CD4-positive, alpha-beta T cell treated with Interleukin-4 for 1 hour (primary cell): Measurements from ENCODE around the gene SPART.
"Not testable (repeated sequence)": the region's sequence is repeated elsewhere in the genome, so short reads cannot be mapped to it uniquely, and the experiment has no call there.

Experiments used
- DNase-seq, 2 donors: peaks; one replicate each; pipeline ENCODE4 v3.0.0-alpha.2; 2020 to 2022

Gene SPART

GRCh38 chr13:36310417-36311108 lies 35.6 kb downstream of the SPART start:
- no peak for DNase-seq

GRCh38 chr13:36302289-36302688 lies 43.9 kb downstream of the SPART start:
- DNase-seq, result no peak

GRCh38 chr13:36299469-36299868 lies 46.7 kb downstream of the SPART start:
- DNase-seq, result not testable (repeated sequence)

DNA sequence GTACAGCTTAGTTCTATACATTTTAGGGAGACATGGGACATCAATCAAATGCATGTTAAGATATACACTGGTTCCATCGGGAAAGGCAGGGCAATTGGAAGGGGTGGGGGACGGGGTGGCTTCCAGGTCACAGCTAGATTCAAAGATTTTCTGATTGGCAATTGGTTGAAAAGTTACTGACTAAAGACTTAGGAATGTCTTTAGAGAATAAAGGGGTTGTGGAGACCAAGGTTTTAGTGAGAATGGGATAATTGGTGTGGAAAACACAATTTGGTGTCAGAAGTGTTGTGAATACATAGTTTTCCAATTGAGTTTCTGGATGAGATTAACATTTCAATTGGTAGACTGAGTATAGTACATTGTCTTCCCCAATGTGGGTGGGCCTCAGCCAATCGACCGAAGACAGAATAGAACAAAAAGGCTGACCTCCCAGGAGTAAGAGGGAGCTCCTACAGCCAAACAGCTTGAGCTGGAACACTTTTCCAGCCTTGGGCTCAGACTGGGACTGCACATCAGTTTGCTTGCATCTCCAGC lies 47.6 kb downstream of the SPART start:
- no peak for DNase-seq

DNA sequence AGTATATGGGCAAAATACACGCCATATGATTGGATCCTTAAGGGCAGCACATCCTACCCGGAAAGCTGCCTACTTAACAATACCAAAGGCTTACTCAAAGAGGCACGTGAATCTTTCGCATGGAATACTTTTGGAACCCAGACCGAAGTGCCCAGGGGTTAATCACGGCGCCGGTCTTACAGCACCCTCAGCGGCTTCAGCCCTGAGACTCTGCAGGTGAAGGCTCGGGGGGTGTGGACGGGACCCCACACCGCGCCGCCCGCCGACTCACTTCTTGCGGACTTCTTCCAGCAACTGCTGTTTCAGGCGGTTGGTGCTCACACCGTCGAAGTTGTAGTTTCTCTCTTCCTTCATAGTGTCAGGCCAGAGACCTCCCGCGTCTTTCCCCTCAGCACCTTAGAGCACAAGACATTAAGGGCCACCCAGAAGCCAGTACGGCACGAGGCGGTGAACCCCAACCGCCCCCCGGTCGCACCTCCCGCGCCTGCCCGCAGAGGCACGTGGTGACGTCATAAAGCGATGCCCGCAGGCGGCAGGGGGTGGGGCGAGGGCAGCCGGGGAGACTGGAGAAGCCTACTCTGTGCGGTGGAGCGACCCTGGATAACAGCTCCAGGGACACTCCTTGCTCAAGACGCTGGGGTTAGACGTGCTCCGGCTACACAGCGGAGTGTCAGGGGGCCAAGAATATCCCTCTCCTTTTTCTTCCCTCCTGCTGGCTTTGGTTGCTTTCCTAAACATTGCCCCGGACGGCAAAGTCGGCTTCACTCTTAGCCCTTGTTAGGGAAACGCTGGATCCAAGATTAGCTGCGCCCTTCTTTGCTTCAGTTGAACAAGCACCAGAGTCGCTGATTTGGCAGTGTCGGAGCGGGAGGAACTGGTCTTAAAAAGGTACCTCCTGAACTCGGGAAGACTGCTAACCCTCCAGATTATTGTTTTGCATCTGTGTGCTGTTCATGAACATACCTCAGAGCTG lies 48.5 kb downstream of the SPART start, which contains the start of gene CCDC169:
TSS of gene CCDC169 (minus strand) at position 449 of the 973 bp plus-strand sequence. CDS start at position 354, 95 bp downstream.
- DNase-seq, result peak; percentile 60 to 73

DNA sequence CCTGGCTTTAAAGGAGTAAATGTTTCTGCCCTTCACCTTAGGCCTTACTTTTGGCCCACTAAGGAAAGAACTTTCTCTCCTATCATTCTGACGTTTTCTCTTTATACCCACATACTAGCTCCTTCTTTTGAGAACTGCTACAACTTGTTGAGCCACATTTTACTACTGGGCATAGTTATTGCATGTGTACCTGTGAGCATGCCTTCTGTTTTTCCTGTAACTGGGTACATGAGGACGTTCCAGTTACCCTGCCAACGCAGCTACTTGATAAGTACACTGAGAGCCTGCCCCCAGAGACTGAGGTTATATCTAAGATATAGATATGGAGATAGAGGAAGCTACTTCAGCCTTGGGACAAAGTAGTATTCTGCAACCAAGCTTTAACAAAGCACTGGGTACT lies 52.1 kb downstream of the SPART start:
- no peak for DNase-seq

GRCh38 chr13:36293497-36293896 lies 52.7 kb downstream of the SPART start:
- no peak for DNase-seq

- DNase-seq, result no peak
These were observed 57.3 kb downstream of the SPART start for GRCh38 chr13:36288794-36289391.

DNA sequence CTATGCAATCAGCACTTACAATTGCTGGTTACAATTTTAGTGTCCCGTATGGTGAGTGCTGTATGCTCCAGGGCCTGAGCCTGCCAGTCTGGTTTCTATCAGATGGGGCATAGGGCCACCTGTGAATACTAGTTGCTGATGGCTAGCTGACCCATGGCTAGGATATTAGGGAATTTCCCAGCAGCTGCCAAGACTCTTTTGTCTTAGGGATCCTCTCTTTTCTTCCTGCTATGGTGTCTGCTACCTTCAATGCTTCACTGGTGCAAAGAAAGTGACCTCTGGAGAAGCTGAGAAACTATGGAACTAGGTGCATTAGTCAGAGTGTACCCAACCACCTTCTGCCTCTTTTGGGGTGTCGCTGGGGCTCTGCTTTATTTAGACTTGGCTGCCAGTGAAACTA lies 60.2 kb downstream of the SPART start:
- DNase-seq, result no peak

- peak in 1 of 2 donors; percentile 18 for DNase-seq
These were observed 63.3 kb downstream of the SPART start for GRCh38 chr13:36282821-36283432.

- peak in 1 of 2 donors; percentile 15 for DNase-seq
These were observed 70.8 kb downstream of the SPART start for GRCh38 chr13:36275190-36276002.

DNA sequence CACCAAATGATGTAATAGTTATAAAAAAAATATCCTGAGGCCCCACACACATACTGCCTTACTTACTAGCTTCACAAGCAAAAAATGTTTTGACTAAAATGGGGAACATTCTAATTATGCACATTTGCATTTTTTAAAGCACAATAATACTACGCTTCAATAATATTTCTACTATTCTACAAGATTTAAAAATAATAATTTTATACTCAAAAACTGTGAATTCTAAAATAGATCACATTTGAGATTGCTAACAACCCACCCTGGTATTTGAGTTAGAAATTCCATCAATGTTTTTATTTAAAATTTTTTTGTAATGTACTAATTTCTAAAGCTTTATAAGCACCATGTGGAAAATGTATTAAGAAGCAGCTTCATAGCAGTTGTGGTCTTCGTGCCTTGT lies 72.8 kb downstream of the SPART start:
- DNase-seq, result no peak

DNA sequence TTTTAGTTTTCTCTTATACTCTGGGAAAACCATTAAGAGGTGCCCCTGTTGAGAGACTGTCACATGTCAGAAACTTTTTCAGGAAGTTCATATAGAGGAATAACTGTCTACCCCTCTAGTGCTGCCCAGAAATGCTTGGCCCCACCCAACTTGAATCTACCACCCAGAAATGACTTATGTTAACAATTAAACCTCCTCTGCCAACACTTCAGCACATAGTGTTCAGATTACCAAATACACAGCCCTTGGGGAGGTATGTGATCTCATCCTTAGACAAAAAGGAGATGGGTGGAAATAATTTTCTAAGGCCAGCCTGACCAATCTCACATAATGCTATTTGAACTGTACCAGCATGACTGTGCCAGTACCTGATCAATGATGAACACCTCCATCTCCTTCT lies 84.2 kb downstream of the SPART start:
- no peak for DNase-seq

DNA sequence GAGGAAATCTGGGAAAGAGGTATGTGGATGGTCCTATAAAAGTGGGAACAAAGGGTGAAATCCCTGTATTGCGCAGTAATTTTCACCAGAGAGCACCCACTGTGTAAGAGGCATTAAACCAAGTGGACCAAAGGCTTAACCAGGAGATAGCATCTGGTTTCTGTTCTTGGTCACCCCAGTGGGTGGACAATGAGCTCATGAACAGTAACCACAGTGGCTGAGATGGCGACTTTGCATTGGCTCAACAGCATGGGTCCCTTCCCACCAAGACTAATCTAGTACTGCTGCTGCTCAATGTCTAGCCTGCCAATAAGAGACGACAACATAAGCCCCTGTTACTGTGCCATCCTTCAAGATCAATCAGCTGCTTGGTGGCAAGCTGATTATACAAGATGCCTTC lies 85.2 kb downstream of the SPART start:
- no peak for DNase-seq

- no peak for DNase-seq
These were observed 86.6 kb downstream of the SPART start for GRCh38 chr13:36259361-36260137.

DNA sequence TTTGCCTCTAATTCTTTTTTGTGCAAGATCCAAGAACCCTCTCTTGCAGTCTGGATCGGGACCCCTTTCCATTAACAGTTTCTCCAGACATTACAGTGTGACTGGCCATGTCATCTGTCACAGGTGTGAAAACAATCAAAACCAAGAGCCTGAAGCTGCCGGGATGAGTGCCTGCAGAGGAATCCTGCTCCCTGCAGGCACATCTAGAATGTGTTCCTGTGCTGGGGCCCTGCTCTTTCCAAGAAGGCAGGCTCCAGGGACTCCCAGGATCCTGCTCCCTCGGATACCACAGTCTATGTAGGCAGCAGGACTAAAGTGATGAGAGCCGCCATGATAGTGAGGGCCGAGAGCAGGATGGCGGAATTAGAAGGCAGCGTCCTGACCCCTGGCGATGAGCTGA lies 87.4 kb downstream of the SPART start:
- DNase-seq, result no peak
